HCT116 (cell line): Measurements from ENCODE around the gene BLID.

ENCODE experiments used
- ATF3 ChIP-seq: IDR thresholded peaks from 2 replicates; pipeline ENCODE4 v1.6.1; 2012
- CTCF ChIP-seq, 3 experiments: fragments of 200-600 bp in 1 of 3; sonication (generic) in 1 of 3; IDR thresholded peaks in 2 of 3; conservative IDR thresholded peaks in 1 of 3; 2 replicates each; pipeline ENCODE4 v1.5.1; 2012 to 2017; ENCODE audit warnings: low read depth in 2 of 3, low read length in 2 of 3, antibody characterized with exemption in 1 of 3, borderline replicate concordance in 1 of 3, control low read depth in 1 of 3, mild to moderate bottlenecking in 1 of 3, mixed read lengths in 1 of 3, mixed run types in 1 of 3, moderate library complexity in 1 of 3; ENCODE audit not compliant: insufficient read depth in 1 of 3
- EZH2 ChIP-seq: fragments of 200-600 bp; sonication (generic); IDR thresholded peaks from 2 replicates; pipeline ENCODE4 v1.6.1; 2017; ENCODE audit warnings: antibody characterized with exemption, mixed run types
- EZH2phosphoT487 ChIP-seq: fragments of 200-600 bp; IDR thresholded peaks from 2 replicates; pipeline ENCODE4 v1.6.1; 2018; ENCODE audit warnings: antibody characterized with exemption, borderline replicate concordance
- MAX ChIP-seq: IDR thresholded peaks from 2 replicates; pipeline ENCODE4 v1.6.1; 2012
- POLR2A ChIP-seq: IDR thresholded peaks from 2 replicates; pipeline ENCODE4 v1.7.0; 2011; ENCODE audit warnings: borderline replicate concordance; ENCODE audit not compliant: insufficient read depth, insufficient read length; ENCODE audit errors: extremely low read depth
- RAD21 ChIP-seq: IDR thresholded peaks from 2 replicates; pipeline ENCODE4 v1.6.1; 2012; ENCODE audit warnings: low read depth, mild to moderate bottlenecking
- REST ChIP-seq: IDR thresholded peaks from 2 replicates; pipeline ENCODE4 v1.6.1; 2012; ENCODE audit warnings: low read depth
- SIN3A ChIP-seq: IDR thresholded peaks from 2 replicates; pipeline ENCODE4 v1.6.1; 2012; ENCODE audit warnings: low read depth

GRCh38 chr11:122128146-122128545 is 12.1 kb upstream of the BLID start:
- no peak for TF ChIP-seq REST
- TF ChIP-seq SIN3A = no peak
- no peak for TF ChIP-seq EZH2phosphoT487
- no peak for TF ChIP-seq EZH2
- TF ChIP-seq CTCF (IDR thresholded peaks at IDR 0.05 in 2 of 3, conservative IDR thresholded peaks at IDR 0.05 in 1 of 3; ENCODE audit: borderline replicate concordance in 1 of 3, insufficient read depth in 1 of 3, low read depth in 2 of 3, low read length in 2 of 3) = no peak
- TF ChIP-seq ATF3 = no peak
- no peak; the same call in 1 of the 2 replicates for TF ChIP-seq MAX
- no peak for TF ChIP-seq RAD21
- no peak for TF ChIP-seq POLR2A
